Astrocyte (in vitro differentiated cells and primary cell): ENCODE results near the gene TANGO2.

ENCODE experiments used
- EZH2 ChIP-seq: IDR thresholded peaks from 2 replicates; pipeline ENCODE4 v1.6.1; 2012; ENCODE audit warnings: mild to moderate bottlenecking, low read length, inconsistent platforms; ENCODE audit not compliant: insufficient read depth
- TF ChIP-seq, protein P1 (sequence below): IDR thresholded peaks from 2 replicates; pipeline ENCODE4 v1.5.1; 2011; ENCODE audit warnings: low read depth, mild to moderate bottlenecking, inconsistent platforms, low read length, moderate library complexity; ENCODE audit not compliant: insufficient read depth

DNA sequence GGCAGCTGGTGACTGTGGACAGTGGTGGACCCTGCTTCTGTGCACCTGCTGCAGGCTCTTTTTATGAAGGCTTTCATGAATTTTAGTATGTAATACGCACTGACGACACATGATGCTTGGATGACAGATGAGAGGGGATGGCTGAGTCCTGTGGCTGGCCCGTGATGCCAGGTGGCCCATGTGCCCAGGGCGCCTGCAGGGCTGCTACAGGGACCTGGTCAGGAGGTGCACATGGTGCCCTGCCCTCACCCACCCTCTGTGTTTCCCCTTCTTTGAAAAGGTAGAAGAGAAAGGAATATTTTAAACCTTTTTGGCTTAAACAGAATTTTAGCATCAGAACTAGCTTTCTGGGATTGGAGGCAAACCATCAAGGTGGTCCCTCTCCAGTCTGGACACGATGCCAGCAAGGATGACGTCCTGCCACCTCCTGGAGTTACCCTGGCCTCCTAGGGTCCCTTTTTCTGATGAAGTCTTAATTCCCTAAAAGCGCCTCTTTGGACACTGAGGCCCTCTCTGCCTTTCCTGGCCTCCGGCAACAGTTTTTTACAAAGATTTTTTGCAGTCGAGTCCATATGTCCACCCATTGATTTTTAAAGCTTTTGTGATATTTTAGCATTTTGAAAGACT is 89.6 kb downstream of the TANGO2 start:
- TF ChIP-seq, protein P1, sequence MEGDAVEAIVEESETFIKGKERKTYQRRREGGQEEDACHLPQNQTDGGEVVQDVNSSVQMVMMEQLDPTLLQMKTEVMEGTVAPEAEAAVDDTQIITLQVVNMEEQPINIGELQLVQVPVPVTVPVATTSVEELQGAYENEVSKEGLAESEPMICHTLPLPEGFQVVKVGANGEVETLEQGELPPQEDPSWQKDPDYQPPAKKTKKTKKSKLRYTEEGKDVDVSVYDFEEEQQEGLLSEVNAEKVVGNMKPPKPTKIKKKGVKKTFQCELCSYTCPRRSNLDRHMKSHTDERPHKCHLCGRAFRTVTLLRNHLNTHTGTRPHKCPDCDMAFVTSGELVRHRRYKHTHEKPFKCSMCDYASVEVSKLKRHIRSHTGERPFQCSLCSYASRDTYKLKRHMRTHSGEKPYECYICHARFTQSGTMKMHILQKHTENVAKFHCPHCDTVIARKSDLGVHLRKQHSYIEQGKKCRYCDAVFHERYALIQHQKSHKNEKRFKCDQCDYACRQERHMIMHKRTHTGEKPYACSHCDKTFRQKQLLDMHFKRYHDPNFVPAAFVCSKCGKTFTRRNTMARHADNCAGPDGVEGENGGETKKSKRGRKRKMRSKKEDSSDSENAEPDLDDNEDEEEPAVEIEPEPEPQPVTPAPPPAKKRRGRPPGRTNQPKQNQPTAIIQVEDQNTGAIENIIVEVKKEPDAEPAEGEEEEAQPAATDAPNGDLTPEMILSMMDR = no peak
- no peak for TF ChIP-seq EZH2
